ENCODE data around the gene C11orf97.
"Not testable (repeated sequence)": the region's sequence is repeated elsewhere in the genome, so short reads cannot be mapped to it uniquely, and the experiment has no call there.

C11orf97 gene

GRCh38 chr11:94558468-94558867 lies 46.2 kb downstream of the C11orf97 start:
- DNase-seq = no peak

GRCh38 chr11:94558932-94559331 lies 46.7 kb downstream of the C11orf97 start:
- no peak for DNase-seq

GRCh38 chr11:94559361-94559760 lies 47.1 kb downstream of the C11orf97 start:
- DNase-seq = no peak

GRCh38 chr11:94560834-94561233 lies 48.6 kb downstream of the C11orf97 start:
- no peak for DNase-seq

- no peak for DNase-seq
These were observed 51.1 kb downstream of the C11orf97 start for GRCh38 chr11:94563176-94563847.

GRCh38 chr11:94563848-94564467 lies 51.7 kb downstream of the C11orf97 start:
- DNase-seq = no peak

GRCh38 chr11:94567181-94567670 lies 55.0 kb downstream of the C11orf97 start, which contains the start of gene PIWIL4:
Gene PIWIL4, plus strand, starts transcription at chr11:94567368. Its CDS starts 151 bp downstream, at chr11:94567519.
- DNase-seq = no peak

GRCh38 chr11:94568200-94568599 lies 55.9 kb downstream of the C11orf97 start:
- no peak for DNase-seq

- no peak for DNase-seq
These were observed 56.5 kb downstream of the C11orf97 start for GRCh38 chr11:94568717-94569116.

- not testable (repeated sequence) for DNase-seq
These were observed 60.7 kb downstream of the C11orf97 start for GRCh38 chr11:94572975-94573374.

- no peak for DNase-seq
These were observed 62.1 kb downstream of the C11orf97 start for GRCh38 chr11:94574193-94574961.

GRCh38 chr11:94576306-94576705 lies 64.0 kb downstream of the C11orf97 start:
- DNase-seq = no peak

GRCh38 chr11:94577841-94578240 lies 65.6 kb downstream of the C11orf97 start:
- DNase-seq = no peak

All from NCI-H1694 treated with DMSO at 0.1 percent for 48 hours (cell line).